H9 (cell line): ENCODE measurements around the gene OSBPL2. TPM values are rescaled to one million over a fixed set of nuclear protein-coding genes. Genes with fewer than 3 reads are reported as not detected.

ENCODE experiments used
- DNase-seq: peaks from one replicate; pipeline ENCODE4 v3.0.0-alpha.2; 2017
- H2AFZ ChIP-seq: one replicate; pipeline ENCODE4 v1.6.1; 2013; ENCODE audit warnings: mild to moderate bottlenecking, low read length, control low read depth, moderate library complexity
- H2AK5ac ChIP-seq: 2 replicates; pipeline ENCODE4 v1.6.1; 2013; ENCODE audit warnings: low read length, control low read depth, mixed read lengths; ENCODE audit not compliant: insufficient read length
- H2BK120ac ChIP-seq: one replicate; pipeline ENCODE4 v1.6.1; 2013; ENCODE audit warnings: low read depth, mild to moderate bottlenecking, low read length, control low read depth, inconsistent platforms; ENCODE audit not compliant: poor library complexity, severe bottlenecking
- H2BK12ac ChIP-seq: 2 replicates; pipeline ENCODE4 v1.6.1; 2013; ENCODE audit warnings: low read length, control low read depth, mixed read lengths, low read depth; ENCODE audit not compliant: insufficient read length
- H2BK15ac ChIP-seq: 2 replicates; pipeline ENCODE4 v1.6.1; 2013; ENCODE audit warnings: low read depth, low read length, control low read depth
- H2BK20ac ChIP-seq: one replicate; pipeline ENCODE4 v1.6.1; 2013; ENCODE audit warnings: low read depth, mild to moderate bottlenecking, low read length, control low read depth, inconsistent platforms; ENCODE audit not compliant: poor library complexity, severe bottlenecking
- H2BK5ac ChIP-seq: 2 replicates; pipeline ENCODE4 v1.6.1; 2013; ENCODE audit warnings: low read length, control low read depth, mixed read lengths; ENCODE audit not compliant: insufficient read length
- H3K14ac ChIP-seq: 2 replicates; pipeline ENCODE4 v1.6.1; 2013; ENCODE audit warnings: low read length, control low read depth; ENCODE audit not compliant: insufficient read depth
- H3K18ac ChIP-seq: 2 replicates; pipeline ENCODE4 v1.6.1; 2013; ENCODE audit warnings: low read depth, mild to moderate bottlenecking, mixed read lengths, low read length, control low read depth; ENCODE audit not compliant: insufficient read length
- H3K23ac ChIP-seq: 2 replicates; pipeline ENCODE4 v1.6.1; 2013; ENCODE audit warnings: low read length, control low read depth, mixed read lengths, low read depth; ENCODE audit not compliant: insufficient read length
- H3K23me2 ChIP-seq: 2 replicates; pipeline ENCODE4 v1.6.1; 2013; ENCODE audit warnings: low read depth, mild to moderate bottlenecking, mixed read lengths, low read length, control low read depth; ENCODE audit not compliant: insufficient read length, poor library complexity, severe bottlenecking
- H3K27ac ChIP-seq: 2 replicates; pipeline ENCODE4 v1.5.1; 2013; ENCODE audit warnings: low read length, control low read depth, mixed read lengths, low read depth; ENCODE audit not compliant: insufficient read length
- H3K27me3 ChIP-seq: 2 replicates; pipeline ENCODE4 v1.6.1; 2013; ENCODE audit warnings: low read length, control low read depth, inconsistent platforms; ENCODE audit not compliant: insufficient read depth
- H3K4ac ChIP-seq: 2 replicates; pipeline ENCODE4 v1.6.1; 2013; ENCODE audit warnings: low read depth, mild to moderate bottlenecking, control low read depth, inconsistent platforms, low read length, moderate library complexity
- H3K4me1 ChIP-seq: 2 replicates; pipeline ENCODE4 v1.6.1; 2013; ENCODE audit warnings: low read length, control low read depth, inconsistent platforms; ENCODE audit not compliant: insufficient read depth
- H3K4me2 ChIP-seq: 2 replicates; pipeline ENCODE4 v1.6.1; 2013; ENCODE audit warnings: low read length, control low read depth, mixed read lengths; ENCODE audit not compliant: insufficient read length, insufficient read depth
- H3K56ac ChIP-seq: 2 replicates; pipeline ENCODE4 v1.6.1; 2013; ENCODE audit warnings: low read depth, mild to moderate bottlenecking, mixed read lengths, low read length, control low read depth; ENCODE audit not compliant: insufficient read length
- H3K79me1 ChIP-seq: 2 replicates; pipeline ENCODE4 v1.6.1; 2013; ENCODE audit warnings: low read depth, mild to moderate bottlenecking, moderate library complexity, low read length, control low read depth, inconsistent platforms; ENCODE audit not compliant: insufficient read depth, poor library complexity, severe bottlenecking
- H3K79me2 ChIP-seq: 2 replicates; pipeline ENCODE4 v1.6.1; 2013; ENCODE audit warnings: low read length, control low read depth, inconsistent platforms; ENCODE audit not compliant: insufficient read depth
- H3K9ac ChIP-seq: 2 replicates; pipeline ENCODE4 v1.6.1; 2013; ENCODE audit warnings: low read length, control low read depth, mixed read lengths; ENCODE audit not compliant: insufficient read length; ENCODE audit errors: extremely low read depth
- H3K9me3 ChIP-seq: one replicate; pipeline ENCODE4 v1.6.1; 2013; ENCODE audit warnings: low read depth, low read length, inconsistent platforms; ENCODE audit not compliant: control insufficient read depth
- H3T11ph ChIP-seq: one replicate; pipeline ENCODE4 v1.6.1; 2013; ENCODE audit warnings: mild to moderate bottlenecking, low read length, control low read depth, inconsistent platforms
- H4K20me1 ChIP-seq: one replicate; pipeline ENCODE4 v1.6.1; 2013; ENCODE audit not compliant: control insufficient read depth, insufficient read length, insufficient read depth
- H4K5ac ChIP-seq: 2 replicates; pipeline ENCODE4 v1.6.1; 2013; ENCODE audit warnings: low read depth, mild to moderate bottlenecking, mixed read lengths, low read length, control low read depth; ENCODE audit not compliant: insufficient read length
- H4K8ac ChIP-seq: replicated peaks from 2 replicates; pipeline ENCODE4 v1.6.1; 2013; ENCODE audit warnings: low read length, control low read depth, mixed read lengths, low read depth; ENCODE audit not compliant: insufficient read length
- H4K91ac ChIP-seq: 2 replicates; pipeline ENCODE4 v1.6.1; 2013; ENCODE audit warnings: low read depth, mild to moderate bottlenecking, moderate library complexity, mixed read lengths, low read length, control low read depth; ENCODE audit not compliant: insufficient read length
- H3K27ac Mint-ChIP-seq, 3 experiments: 2 replicates in 2 of 3; 3 replicates in 1 of 3; pipeline ENCODE4 v1.8.0; 2020 to 2021; ENCODE audit warnings: mixed read lengths in 3 of 3, mild to moderate bottlenecking in 1 of 3, moderate library complexity in 1 of 3
- H3K27me3 Mint-ChIP-seq: 2 replicates; pipeline ENCODE4 v1.8.0; 2021; ENCODE audit warnings: low read depth, mild to moderate bottlenecking, moderate library complexity, mixed read lengths
- H3K36me3 Mint-ChIP-seq, 3 experiments: 2 replicates in 2 of 3; 3 replicates in 1 of 3; pipeline ENCODE4 v1.8.0; 2020 to 2021; ENCODE audit warnings: low read depth in 3 of 3, mixed read lengths in 3 of 3; ENCODE audit not compliant: insufficient read depth in 1 of 3
- H3K4me1 Mint-ChIP-seq, 2 experiments: 2 replicates each; pipeline ENCODE4 v1.8.0; 2020; ENCODE audit warnings: mixed read lengths in 2 of 2
- H3K4me3 Mint-ChIP-seq, 2 experiments: 2 replicates in 1 of 2; 3 replicates in 1 of 2; pipeline ENCODE4 v1.8.0; 2020 to 2021; ENCODE audit warnings: mild to moderate bottlenecking in 2 of 2, mixed read lengths in 2 of 2, moderate library complexity in 1 of 2
- H3K9me3 Mint-ChIP-seq, 2 experiments: 2 replicates in 1 of 2; 3 replicates in 1 of 2; pipeline ENCODE4 v1.8.0; 2020; ENCODE audit warnings: mild to moderate bottlenecking in 2 of 2, mixed read lengths in 2 of 2, moderate library complexity in 1 of 2
- CTCF ChIP-seq: fragments of 200-600 bp; sonication (generic); conservative IDR thresholded peaks from 3 replicates; pipeline ENCODE4 v1.8.0; 2021; ENCODE audit warnings: antibody characterized with exemption, mild to moderate bottlenecking
- WGBS: extraction: QIAGEN DNeasy Blood & Tissue Kit; methylation state at CpG from one replicate; pipeline ENCODE4 v1.1.7; 2013; ENCODE audit warnings: missing lambda C conversion rate, low lambda C conversion rate, mixed read lengths; ENCODE audit not compliant: insufficient read length; ENCODE audit errors: extremely low coverage; 5-methylcytosine and 5-hydroxymethylcytosine counted together
- total RNA-seq: library from RNA; stranded (reverse); gene quantifications from 2 replicates; pipeline ENCODE4 v1.2.1, GENCODE V29; 2021

OSBPL2 gene
- total RNA-seq, 1 experiment from 2014 or later: 47.3 TPM

GRCh38 chr20:62301773-62302340 is 63.5 kb downstream of the OSBPL2 start:
- no peaks in the 10 kb centered on the region for H3K9me3 Mint-ChIP-seq

More at GRCh38 chr20:62301773-62302340, 63.5 kb downstream of the OSBPL2 start:
- Histone ChIP-seq H3K9me3 (no peaks in the 10 kb centered on the region), H2BK120ac (no peak overlapping the region), H3K18ac (no peak overlapping the region), H4K5ac (no peak overlapping the region), H2AFZ (no peak overlapping the region), H3K23ac (no peak overlapping the region), H3K9ac (no peak overlapping the region), H4K20me1 (no peaks in the 10 kb centered on the region), H4K8ac (no peak overlapping the region), H2AK5ac (no peak overlapping the region), H4K91ac (no peak overlapping the region), H2BK20ac (no peak overlapping the region), H2BK15ac (no peak overlapping the region), H2BK12ac (no peak overlapping the region), H3K27me3 (no peaks in the 10 kb centered on the region), H2BK5ac (no peak overlapping the region), H3T11ph (no peak overlapping the region), H3K4ac (no peak overlapping the region), H3K4me1 (no peaks in the 10 kb centered on the region; the same call in 1 of the 2 replicates), H3K4me2 (peak overlapping the region; percentile 28), H3K14ac (no peak overlapping the region), H3K56ac (no peak overlapping the region), H3K79me2 (peaks cover 18% of the 10 kb centered on the region; the same call in 1 of the 2 replicates), H3K79me1 (no peaks in the 10 kb centered on the region), H3K27ac (no peak overlapping the region), H3K23me2 (peaks cover 7% of the 10 kb centered on the region)
- H3K27ac Mint-ChIP-seq: peak overlapping the region; percentile 73 to 92 (median 91); a peak in 6 of 7 replicates
- peak overlapping the region; percentile 76 to 85 for H3K4me3 Mint-ChIP-seq
- no CpG with 5 or more reads among the region's 24 CpGs for WGBS
- DNase-seq: peak; percentile 95
- peaks cover 14 to 22% of the 10 kb centered on the region in 2 experiments for H3K4me1 Mint-ChIP-seq
- peaks cover 18 to 35% (median 31%) of the 10 kb centered on the region in 3 experiments for H3K36me3 Mint-ChIP-seq
- no peaks in the 10 kb centered on the region for H3K27me3 Mint-ChIP-seq
- peak; percentile 87 for TF ChIP-seq CTCF
